Tibial nerve (tissue), 4 donors: ENCODE measurements around the gene CAMTA1. TPM values are rescaled to one million over a fixed set of nuclear protein-coding genes. Genes with fewer than 3 reads are reported as not detected.

Experiments
- DNase-seq, 2 donors: peaks; one replicate each; pipeline ENCODE4 v3.0.0-alpha.2; 2019; ENCODE audit warnings: low spot score in 2 of 2
- H3K27ac ChIP-seq, 4 donors: fragments of 200-600 bp; sonication (generic) in 3 of 4; one replicate each; pipeline ENCODE4 v1.5.1; 2017 to 2019; ENCODE audit warnings: mild to moderate bottlenecking in 1 of 4
- H3K27me3 ChIP-seq, 2 donors: fragments of 200-600 bp; sonication (generic) in 1 of 2; one replicate each; pipeline versions ENCODE4 v1.5.1 to v1.6.0; 2017 to 2019
- H3K36me3 ChIP-seq, 3 donors: fragments of 200-600 bp; sonication (generic); one replicate each; pipeline ENCODE4 v1.5.1; 2018 to 2019
- H3K4me1 ChIP-seq, 4 donors: fragments of 200-600 bp; sonication (generic) in 3 of 4; one replicate each; pipeline ENCODE4 v1.5.1; 2017 to 2019
- H3K4me3 ChIP-seq, 4 donors: fragments of 200-600 bp; sonication (generic) in 3 of 4; one replicate each; pipeline ENCODE4 v1.5.1; 2017 to 2019; ENCODE audit warnings: mild to moderate bottlenecking in 1 of 4, moderate library complexity in 1 of 4
- H3K9me3 ChIP-seq, 4 donors: fragments of 200-600 bp; sonication (generic) in 3 of 4; one replicate each; pipeline ENCODE4 v1.5.1; 2017 to 2019
- CTCF ChIP-seq, 5 experiments: fragments of 200-600 bp in 3 of 5; fragments of 450-650 bp in 2 of 5; sonication (generic) in 3 of 5; IDR thresholded peaks; one replicate each; pipeline ENCODE4 v1.5.1; 2016 to 2019; ENCODE audit warnings: antibody characterized with exemption in 5 of 5, mild to moderate bottlenecking in 3 of 5, moderate library complexity in 2 of 5
- EP300 ChIP-seq, 2 donors: sonication (generic); formaldehyde crosslinking; IDR thresholded peaks; one replicate each; pipeline ENCODE4 v1.6.1; 2017; ENCODE audit warnings: antibody characterized with exemption in 2 of 2, mild to moderate bottlenecking in 1 of 2
- POLR2A ChIP-seq, 2 donors: fragments of 450-650 bp; IDR thresholded peaks; one replicate each; pipeline ENCODE4 v1.6.1; 2017; ENCODE audit warnings: antibody characterized with exemption in 2 of 2, mild to moderate bottlenecking in 2 of 2, moderate library complexity in 2 of 2
- WGBS, 2 donors: methylation state at CpG; one replicate each; pipeline ENCODE4 v1.1.5; 2018; 5-methylcytosine and 5-hydroxymethylcytosine counted together
- total RNA-seq, 4 donors: library from RNA; depleted of rRNA; stranded (reverse); fragments of >200 nt; gene quantifications; one replicate each; pipeline ENCODE4 v1.1.0, GENCODE V29; 2016

CAMTA1 gene
- total RNA-seq, 4 donors from 2014 or later: 41.8 to 104 (median 87.2) TPM

GRCh38 chr1:6848816-6849215 lies 63.6 kb downstream of the CAMTA1 start:
- Histone ChIP-seq H3K9me3 (peaks cover 0 to 6% (median 0%) of the 10 kb centered on the region in 4 donors), H3K36me3 (peaks cover 0 to 38% (median 0%) of the 10 kb centered on the region in 3 donors), H3K4me1 (no peaks in the 10 kb centered on the region), H3K27ac (no peak overlapping the region), H3K27me3 (no peaks in the 10 kb centered on the region), H3K4me3 (no peak overlapping the region)
- DNase-seq: no peak
- TF ChIP-seq POLR2A (IDR thresholded peaks at IDR 0.05) (no peak), EP300 (IDR thresholded peaks at IDR 0.05) (no peak), CTCF (IDR thresholded peaks at IDR 0.05) (no peak)
- WGBS, 2 donors: 59 to 69% methylated on average over 3 of the region's 3 CpGs

- DNase-seq: no peak
- peaks cover 0 to 44% (median 0%) of the 10 kb centered on the region in 3 donors for H3K36me3 ChIP-seq
- peak overlapping the region in 1 of 4 donors; percentile 22 for H3K27ac ChIP-seq
- no peaks in the 10 kb centered on the region for H3K4me1 ChIP-seq
- no peaks in the 10 kb centered on the region for H3K27me3 ChIP-seq
- peaks cover 0 to 6% (median 0%) of the 10 kb centered on the region in 4 donors for H3K9me3 ChIP-seq
- no peak overlapping the region for H3K4me3 ChIP-seq
- no peak for TF ChIP-seq EP300 (IDR thresholded peaks at IDR 0.05)
- 63 to 72% methylated on average over 4 of the region's 4 CpGs for WGBS, 2 donors
These were observed 65.3 kb downstream of the CAMTA1 start for GRCh38 chr1:6850537-6850936.

- peaks cover 0 to 39% (median 0%) of the 10 kb centered on the region in 3 donors for H3K36me3 ChIP-seq
- no peaks in the 10 kb centered on the region for H3K4me1 ChIP-seq
- H3K4me3 ChIP-seq: no peak overlapping the region
- H3K27me3 ChIP-seq: no peaks in the 10 kb centered on the region
- 94 to 95% methylated on average over 6 of the region's 6 CpGs for WGBS, 2 donors
- no peak for DNase-seq
- TF ChIP-seq EP300 (IDR thresholded peaks at IDR 0.05): no peak
- no peak for TF ChIP-seq CTCF (IDR thresholded peaks at IDR 0.05)
- no peak for TF ChIP-seq POLR2A (IDR thresholded peaks at IDR 0.05)
- H3K9me3 ChIP-seq: peaks cover 0 to 6% (median 0%) of the 10 kb centered on the region in 4 donors
- no peak overlapping the region for H3K27ac ChIP-seq
These were observed 67.1 kb downstream of the CAMTA1 start for GRCh38 chr1:6852136-6852890.

GRCh38 chr1:6854166-6854565 lies 68.9 kb downstream of the CAMTA1 start:
- Histone ChIP-seq H3K27ac (no peak overlapping the region), H3K4me3 (no peak overlapping the region), H3K9me3 (peaks cover 0 to 6% (median 0%) of the 10 kb centered on the region in 4 donors), H3K27me3 (no peaks in the 10 kb centered on the region), H3K36me3 (peaks cover 0 to 39% (median 0%) of the 10 kb centered on the region in 3 donors), H3K4me1 (peaks cover 0 to under 1% (median 0%) of the 10 kb centered on the region in 4 donors)
- TF ChIP-seq CTCF (IDR thresholded peaks at IDR 0.05): no peak
- TF ChIP-seq POLR2A (IDR thresholded peaks at IDR 0.05): no peak
- TF ChIP-seq EP300 (IDR thresholded peaks at IDR 0.05): no peak
- no peak for DNase-seq
- 90 to 93% methylated on average over 4 of the region's 4 CpGs for WGBS, 2 donors

- H3K27ac ChIP-seq: no peak overlapping the region
- TF ChIP-seq CTCF (IDR thresholded peaks at IDR 0.05) (no peak), POLR2A (IDR thresholded peaks at IDR 0.05) (no peak)
- WGBS, 2 donors: 92 to 93% methylated on average over 2 of the region's 2 CpGs
- H3K36me3 ChIP-seq: peaks cover 0 to 30% (median 0%) of the 10 kb centered on the region in 3 donors
- H3K27me3 ChIP-seq: no peaks in the 10 kb centered on the region
- DNase-seq: no peak
- H3K4me3 ChIP-seq: no peak overlapping the region
- H3K4me1 ChIP-seq: peaks cover 0 to 20% (median 10%) of the 10 kb centered on the region in 4 donors
- H3K9me3 ChIP-seq: peaks cover 0 to 1% (median 0%) of the 10 kb centered on the region in 4 donors
These were observed 72.6 kb downstream of the CAMTA1 start for GRCh38 chr1:6857831-6858230.
